MG63 (cell line): ENCODE results near the gene CPNE6. TPM values are rescaled to one million over a fixed set of nuclear protein-coding genes. Genes with fewer than 3 reads are reported as not detected.

Source experiments
- DNase-seq: peaks from one replicate; pipeline ENCODE4 v3.0.0-alpha.2; 2020
- H3K27me3 ChIP-seq: fragments of 250-450 bp; sonication (Bioruptor Pico); 2 replicates; pipeline ENCODE4 v1.5.1; 2020; ENCODE audit warnings: mild to moderate bottlenecking, moderate library complexity
- H3K36me3 ChIP-seq: fragments of 250-450 bp; sonication (Bioruptor Pico); 2 replicates; pipeline ENCODE4 v1.5.1; 2020; ENCODE audit warnings: mild to moderate bottlenecking, moderate library complexity
- H3K4me3 ChIP-seq: fragments of 250-450 bp; sonication (Bioruptor Pico); 2 replicates; pipeline ENCODE4 v1.5.1; 2020; ENCODE audit warnings: mild to moderate bottlenecking, moderate library complexity
- H3K9me3 ChIP-seq: fragments of 250-450 bp; sonication (Bioruptor Pico); 2 replicates; pipeline ENCODE4 v1.5.1; 2020; ENCODE audit warnings: mild to moderate bottlenecking, moderate library complexity
- total RNA-seq: library from RNA; depleted of rRNA; stranded (reverse); fragments of >200 nt; shearing (Covaris generic); gene quantifications from 2 replicates; pipeline ENCODE4 v1.2.3, GENCODE V29; 2014; ENCODE audit warnings: low replicate concordance; rRNA removed

CPNE6 gene
- total RNA-seq, 1 experiment from 2014 or later = not detected

DNA sequence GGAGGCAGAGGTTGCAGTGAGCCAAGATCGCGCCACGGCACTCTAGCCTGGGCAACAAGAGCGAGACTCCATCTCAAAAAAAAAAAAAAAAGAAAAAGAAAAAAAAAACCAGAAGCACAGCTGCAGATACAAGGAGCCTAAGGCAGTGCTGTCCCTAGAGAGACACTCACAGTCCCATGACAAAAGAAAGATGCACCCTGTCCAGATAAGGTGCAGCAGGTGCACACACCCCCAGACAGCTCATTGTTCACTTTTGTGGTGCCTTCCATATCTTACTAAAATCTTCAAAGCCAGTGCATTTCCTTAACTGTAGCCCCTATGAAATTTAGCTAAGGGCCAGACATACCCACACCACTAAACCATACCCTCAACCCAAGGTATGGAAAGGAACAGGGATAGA, 51.1 kb downstream of the CPNE6 start:
- Histone ChIP-seq H3K36me3 (no peaks in the 10 kb centered on the region), H3K9me3 (no peaks in the 10 kb centered on the region), H3K27me3 (no peaks in the 10 kb centered on the region), H3K4me3 (no peak overlapping the region)
- DNase-seq = no peak

DNA sequence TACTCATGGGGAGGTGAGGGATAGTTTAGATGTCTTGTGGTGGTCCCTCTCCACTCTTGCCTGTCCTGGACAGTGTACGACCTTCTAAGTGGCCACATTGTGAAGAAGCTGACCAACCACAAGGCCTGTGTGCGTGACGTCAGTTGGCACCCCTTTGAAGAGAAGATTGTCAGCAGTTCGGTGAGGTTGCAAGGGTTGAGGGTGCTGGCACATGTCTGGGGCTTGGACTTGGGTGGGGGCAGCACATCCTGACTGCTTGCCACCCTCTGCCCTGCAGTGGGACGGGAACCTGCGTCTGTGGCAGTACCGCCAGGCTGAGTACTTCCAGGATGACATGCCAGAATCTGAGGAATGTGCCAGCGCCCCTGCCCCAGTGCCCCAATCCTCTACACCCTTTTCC, 51.5 kb downstream of the CPNE6 start:
- no peaks in the 10 kb centered on the region for H3K27me3 ChIP-seq
- H3K4me3 ChIP-seq = no peak overlapping the region
- H3K36me3 ChIP-seq = no peaks in the 10 kb centered on the region
- no peak for DNase-seq
- no peaks in the 10 kb centered on the region for H3K9me3 ChIP-seq

DNA sequence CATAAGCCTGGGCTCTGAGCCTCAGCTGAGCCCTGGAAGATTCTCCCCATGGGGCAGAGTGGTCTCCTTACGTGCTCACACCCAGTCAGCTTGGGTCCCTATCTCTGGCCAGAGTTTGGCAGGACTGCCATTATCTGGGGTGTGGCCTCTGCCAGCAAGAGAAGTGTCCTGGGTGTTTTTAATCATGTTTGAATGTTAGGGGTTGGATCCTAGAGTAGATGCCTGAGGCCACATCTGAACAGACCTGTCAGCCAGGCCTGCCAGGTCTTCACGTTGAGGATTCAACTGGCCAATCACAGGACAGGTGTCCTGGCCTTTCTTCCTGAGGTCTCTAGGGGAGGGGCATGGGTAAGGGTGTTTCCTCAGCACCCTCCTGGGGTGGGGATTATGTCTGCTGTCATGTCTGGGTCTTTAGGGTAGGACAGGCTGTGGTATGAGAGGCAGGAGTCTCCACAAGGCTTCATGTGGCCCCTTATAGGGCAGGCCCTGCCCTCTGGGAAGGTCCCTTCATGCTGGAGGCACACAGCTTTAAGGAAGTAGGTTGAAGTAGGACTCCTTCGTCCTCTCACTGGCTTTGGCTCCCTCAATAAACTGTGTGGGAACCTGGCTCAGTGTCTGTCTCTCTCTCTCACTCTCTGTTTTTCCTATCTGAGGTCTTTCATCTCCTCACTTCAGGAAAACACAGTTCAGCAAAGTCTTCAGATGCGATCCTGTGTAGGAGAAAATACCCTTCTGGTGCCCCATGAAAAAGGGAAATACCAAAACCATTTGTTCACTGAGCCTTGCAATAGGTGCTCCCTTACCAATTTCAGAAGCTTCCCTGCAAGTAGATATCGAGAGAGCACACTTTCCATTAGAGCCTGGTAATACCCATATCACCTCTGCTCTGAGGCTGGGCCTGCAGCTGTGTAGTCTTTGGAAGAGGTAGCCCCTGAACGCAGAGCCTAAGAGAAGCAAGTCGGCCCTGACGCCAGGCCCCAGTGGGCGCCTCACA, 52.4 kb downstream of the CPNE6 start:
- Histone ChIP-seq H3K27me3 (no peaks in the 10 kb centered on the region), H3K4me3 (no peak overlapping the region), H3K9me3 (no peaks in the 10 kb centered on the region), H3K36me3 (no peaks in the 10 kb centered on the region)
- DNase-seq = no peak

DNA sequence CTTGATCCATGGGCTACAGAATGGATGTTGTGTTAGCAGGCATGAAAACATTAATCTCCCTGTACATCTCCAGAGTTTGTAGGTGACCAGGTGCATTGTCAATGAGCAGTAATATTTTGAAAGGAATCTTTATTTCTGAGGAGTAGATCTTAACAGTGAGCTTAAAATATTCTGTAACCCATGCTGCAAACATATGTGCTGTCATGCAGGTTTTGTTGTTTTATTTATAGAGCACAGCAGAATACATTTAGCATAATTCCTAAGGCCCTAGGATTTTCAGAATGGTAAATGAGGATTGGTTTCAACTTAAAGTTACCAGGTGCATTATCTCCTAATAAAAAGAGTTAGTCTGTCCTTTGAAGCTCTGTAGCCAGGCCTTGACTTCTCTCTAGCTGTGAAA, 55.6 kb downstream of the CPNE6 start:
- Histone ChIP-seq H3K36me3 (no peaks in the 10 kb centered on the region), H3K4me3 (no peak overlapping the region), H3K27me3 (no peaks in the 10 kb centered on the region), H3K9me3 (no peaks in the 10 kb centered on the region)
- no peak for DNase-seq

DNA sequence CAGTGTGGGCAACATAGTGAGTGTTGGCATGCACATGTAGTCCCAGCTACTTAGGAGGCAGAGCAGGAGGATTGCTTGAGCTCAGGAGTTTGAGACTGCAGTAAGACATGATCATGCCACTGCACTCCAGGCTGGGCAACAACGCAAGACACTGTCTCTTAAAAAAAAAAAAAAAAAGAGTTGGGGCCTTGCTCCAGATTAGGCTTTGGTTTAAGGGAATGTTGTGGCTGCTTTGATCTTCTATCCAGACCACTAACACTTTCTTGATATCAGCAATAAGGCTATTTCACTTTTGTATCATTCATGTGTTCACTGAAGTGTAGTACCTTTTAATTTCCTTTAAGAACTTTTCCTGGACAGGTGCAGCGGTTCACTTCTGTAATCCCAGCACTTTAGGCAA, 56.3 kb downstream of the CPNE6 start:
- no peak for DNase-seq
- H3K27me3 ChIP-seq = no peaks in the 10 kb centered on the region
- no peaks in the 10 kb centered on the region for H3K36me3 ChIP-seq
- no peak overlapping the region for H3K4me3 ChIP-seq
- H3K9me3 ChIP-seq = no peaks in the 10 kb centered on the region

Other genes with a start within 250 kb of the CPNE6 start
- 32.4 and 35.9 TPM in 2 replicates for gene DHRS4, start 117.8 kb upstream of the CPNE6 start, total RNA-seq
- 2.0 and 13.5 TPM in 2 replicates for gene DHRS4L2, start 82.6 kb upstream of the CPNE6 start, total RNA-seq
- gene CARMIL3, start 19.6 kb upstream of the CPNE6 start, total RNA-seq = not detected in 2 replicates
- gene PCK2, start 22.7 kb downstream of the CPNE6 start, total RNA-seq = 6.7 and 27.5 TPM in 2 replicates
- gene DCAF11, start 43.2 kb downstream of the CPNE6 start, total RNA-seq = 22.7 and 64.7 TPM in 2 replicates
- 1.9 and 4.9 TPM in 2 replicates for gene NRL, start 43.4 kb downstream of the CPNE6 start, total RNA-seq
- 0.79 TPM in 1 of 2 replicates, not detected in the other for gene FITM1, start 59.1 kb downstream of the CPNE6 start, total RNA-seq
- gene PSME1, start 64.6 kb downstream of the CPNE6 start, total RNA-seq = 37.5 and 39.3 TPM in 2 replicates
- 7.2 and 15.7 TPM in 2 replicates for gene EMC9, start 70.0 kb downstream of the CPNE6 start, total RNA-seq
- gene PSME2, start 75.0 kb downstream of the CPNE6 start, total RNA-seq = 84.9 and 111 TPM in 2 replicates
- gene RNF31, start 75.9 kb downstream of the CPNE6 start, total RNA-seq = 39.6 and 52.1 TPM in 2 replicates
- 15.8 and 26.4 TPM in 2 replicates for gene IRF9, start 89.7 kb downstream of the CPNE6 start, total RNA-seq
- 0.66 and 2.1 TPM in 2 replicates for gene REC8, start 100.5 kb downstream of the CPNE6 start, total RNA-seq
- gene IPO4, start 117.3 kb downstream of the CPNE6 start, total RNA-seq = 41.0 and 60.5 TPM in 2 replicates
- 25.2 and 39.3 TPM in 2 replicates for gene TM9SF1, start 123.9 kb downstream of the CPNE6 start, total RNA-seq
- gene TSSK4, start 134.1 kb downstream of the CPNE6 start, total RNA-seq = not detected in 2 replicates
- gene CHMP4A, start 141.9 kb downstream of the CPNE6 start, total RNA-seq = 20.0 and 75.5 TPM in 2 replicates
- gene MDP1, start 144.5 kb downstream of the CPNE6 start, total RNA-seq = 2.5 and 4.5 TPM in 2 replicates
- gene NEDD8, start 160.8 kb downstream of the CPNE6 start, total RNA-seq = 138 and 173 TPM in 2 replicates
- gene GMPR2, start 161.4 kb downstream of the CPNE6 start, total RNA-seq = 54.0 and 60.9 TPM in 2 replicates
- 23.6 and 36.7 TPM in 2 replicates for gene TINF2, start 171.1 kb downstream of the CPNE6 start, total RNA-seq
- gene TGM1, start 191.6 kb downstream of the CPNE6 start, total RNA-seq = 0.86 and 2.0 TPM in 2 replicates
- 1.7 and 2.6 TPM in 2 replicates for gene RABGGTA, start 200.0 kb downstream of the CPNE6 start, total RNA-seq
- 1.5 and 2.5 TPM in 2 replicates for gene DHRS1, start 228.2 kb downstream of the CPNE6 start, total RNA-seq
- 6.6 and 10.6 TPM in 2 replicates for gene NOP9, start 228.3 kb downstream of the CPNE6 start, total RNA-seq
- not detected in 2 replicates for gene CIDEB, start 236.4 kb downstream of the CPNE6 start, total RNA-seq
- 0.59 and 0.82 TPM in 2 replicates for gene LTB4R2, start 238.6 kb downstream of the CPNE6 start, total RNA-seq
- 1.4 and 1.5 TPM in 2 replicates for gene LTB4R, start 239.9 kb downstream of the CPNE6 start, total RNA-seq